Naive thymus-derived CD4-positive, alpha-beta T cell (primary cell): ENCODE results near the gene SLC39A10. TPM values are rescaled to one million over a fixed set of nuclear protein-coding genes. Genes with fewer than 3 reads are reported as not detected.
A peak's percentile ranks its signal among the peaks of the same experiment; 100 is the strongest.
"Not testable (repeated sequence)": the region's sequence is repeated elsewhere in the genome, so short reads cannot be mapped to it uniquely, and the experiment has no call there.

Experiments used
- ATAC-seq: fragments of 150-1000 bp; cut with Tn5 transposase; 2 replicates; pipeline ENCODE4 v1.10.0; 2021; ENCODE audit warnings: mild to moderate bottlenecking, moderate library complexity
- CTCF ChIA-PET: fragments of 350-600 bp; sonication (Branson Sonifier 250); formaldehyde crosslinking; loops from one replicate; lab custom pipeline; 2021; ENCODE audit warnings: antibody characterized with exemption; lab: Charles Lee
- POLR2A ChIA-PET: fragments of 350-600 bp; sonication (Branson Sonifier 250); formaldehyde crosslinking; loops from one replicate; lab custom pipeline; 2021; ENCODE audit warnings: antibody characterized with exemption, inconsistent platforms; lab: Charles Lee
- DNase-seq, 9 donors: peaks; one replicate each; pipeline versions ENCODE4 v3.0.0 to v3.0.0-alpha.2; 2020 to 2022; ENCODE audit warnings: mixed read lengths in 1 of 9
- H3K27ac ChIP-seq: one replicate; pipeline ENCODE4 v1.7.0; 2013; ENCODE audit warnings: mild to moderate bottlenecking, low read depth, low read length, moderate library complexity
- H3K27me3 ChIP-seq, 2 donors: one replicate each; pipeline ENCODE4 v1.7.0; 2013; ENCODE audit warnings: low read length in 2 of 2, mild to moderate bottlenecking in 2 of 2, moderate library complexity in 2 of 2; ENCODE audit not compliant: control insufficient read depth in 2 of 2, insufficient read depth in 2 of 2
- H3K36me3 ChIP-seq, 3 experiments: 1 replicate in 2 of 3; 2 replicates in 1 of 3; pipeline ENCODE4 v1.7.0; 2013; ENCODE audit warnings: low read length in 3 of 3, mild to moderate bottlenecking in 3 of 3, moderate library complexity in 1 of 3; ENCODE audit not compliant: insufficient read depth in 3 of 3, control insufficient read depth in 2 of 3
- H3K4me1 ChIP-seq, 2 donors: one replicate each; pipeline ENCODE4 v1.7.0; 2013; ENCODE audit warnings: low read length in 2 of 2, mild to moderate bottlenecking in 2 of 2, moderate library complexity in 1 of 2; ENCODE audit not compliant: control insufficient read depth in 2 of 2, insufficient read depth in 2 of 2
- H3K4me3 ChIP-seq: 2 replicates; pipeline ENCODE4 v1.7.0; 2013; ENCODE audit warnings: mild to moderate bottlenecking, low read length
- H3K9me3 ChIP-seq, 3 experiments: 1 replicate in 2 of 3; 2 replicates in 1 of 3; pipeline ENCODE4 v1.7.0; 2013; ENCODE audit warnings: low read length in 3 of 3; ENCODE audit not compliant: control insufficient read depth in 2 of 3
- H3K27ac Mint-ChIP-seq, 9 donors: one replicate each; pipeline ENCODE4 v1.8.0; 2020 to 2022; ENCODE audit warnings: mixed read lengths in 9 of 9, mild to moderate bottlenecking in 8 of 9, moderate library complexity in 5 of 9, inconsistent platforms in 2 of 9
- H3K27me3 Mint-ChIP-seq, 5 donors: one replicate each; pipeline ENCODE4 v1.8.0; 2021 to 2022; ENCODE audit warnings: mixed read lengths in 5 of 5, mild to moderate bottlenecking in 1 of 5
- H3K36me3 Mint-ChIP-seq, 5 donors: one replicate each; pipeline ENCODE4 v1.8.0; 2020 to 2022; ENCODE audit warnings: mixed read lengths in 5 of 5, mild to moderate bottlenecking in 3 of 5, inconsistent platforms in 1 of 5
- H3K4me1 Mint-ChIP-seq, 7 donors: one replicate each; pipeline ENCODE4 v1.8.0; 2020 to 2022; ENCODE audit warnings: mixed read lengths in 7 of 7, mild to moderate bottlenecking in 3 of 7, inconsistent platforms in 1 of 7
- H3K4me3 Mint-ChIP-seq, 10 donors: one replicate each; pipeline ENCODE4 v1.8.0; 2020 to 2022; ENCODE audit warnings: mild to moderate bottlenecking in 10 of 10, mixed read lengths in 10 of 10, moderate library complexity in 6 of 10, inconsistent platforms in 2 of 10
- H3K9me3 Mint-ChIP-seq, 11 donors: one replicate each; pipeline ENCODE4 v1.8.0; 2020 to 2022; ENCODE audit warnings: mixed read lengths in 11 of 11, mild to moderate bottlenecking in 4 of 11, inconsistent platforms in 1 of 11, moderate library complexity in 1 of 11
- intact Hi-C, 2 donors: fragments of 100-400 bp; cut with micrococcal nuclease; formaldehyde crosslinking; loops; one replicate each; pipeline ENCODE4 v1.15.1; 2023
- polyA plus RNA-seq, 2 donors: library from polyadenylated mRNA; unstranded; fragments of 300-500 nt; fragmentation: Illumina TruSeq; gene quantifications; one replicate each; pipeline ENCODE4 v1.2.3, GENCODE V29; 2021
- total RNA-seq, 6 experiments: library from RNA in 5 of 6; stranded (reverse) in 5 of 6; gene quantifications; 1 replicate in 5 of 6; 2 replicates in 1 of 6; pipeline ENCODE4 v1.2.3 and lab custom pipeline; 2021 to 2026

The SLC39A10 gene
- total and polyA plus RNA-seq, 7 experiments from 2014 or later = 6.6 to 92.9 (median 58.0) TPM

DNA sequence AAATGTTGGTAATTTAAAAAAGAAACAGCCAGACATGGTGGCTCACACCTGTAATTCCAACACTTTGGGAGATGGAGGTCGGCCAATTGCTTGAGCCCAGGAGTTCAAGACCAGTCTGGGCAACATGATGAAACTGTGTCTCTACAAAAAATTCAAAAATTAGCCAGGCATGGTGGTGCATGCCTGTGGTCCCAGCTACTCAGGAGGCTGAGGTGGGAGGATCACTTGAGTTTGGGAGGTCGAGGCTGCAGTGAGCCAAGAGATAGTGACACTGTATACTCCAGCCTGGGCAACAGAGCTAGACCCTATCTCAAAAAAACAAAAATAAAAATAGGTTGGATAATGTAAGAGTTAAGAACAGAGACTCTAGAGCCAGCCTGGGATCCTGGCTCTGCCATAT is 8.7 kb upstream of the SLC39A10 start:
- H3K9me3 Mint-ChIP-seq, ATAC-seq, H3K27me3 ChIP-seq, CTCF ChIA-PET, H3K4me3 ChIP-seq, H3K27ac ChIP-seq, H3K4me1 ChIP-seq, H3K27me3 Mint-ChIP-seq, H3K9me3 ChIP-seq, H3K36me3 ChIP-seq, DNase-seq: not testable (repeated sequence)
- Mint-ChIP-seq H3K4me1 (peaks cover 13 to 35% (median 20%) of the 10 kb centered on the region in 7 donors), H3K4me3 (peak overlapping the region in 6 of 10 donors; percentile 54 to 75 (median 64)), H3K36me3 (peaks cover 0 to 14% (median 0%) of the 10 kb centered on the region in 5 donors), H3K27ac (peak overlapping the region in 5 of 9 donors; percentile 16 to 90 (median 76))
- POLR2A ChIA-PET = interaction anchor here (1.3 kb wide), 2 partner anchors 8 to 12 kb away, joined by 3 to 4 read pairs; no protein-coding TSS in a partner anchor
- intact Hi-C loops = loop anchor here in 1 of 2 donors (2.0 kb wide), 1 partner anchor 16 kb away; no protein-coding TSS in a partner anchor

GRCh38 chr2:195648787-195649186 is 8.2 kb upstream of the SLC39A10 start:
- Histone ChIP-seq H3K27me3 (no peaks in the 10 kb centered on the region), H3K4me1 (no peaks in the 10 kb centered on the region), H3K9me3 (no peaks in the 10 kb centered on the region), H3K27ac (no peak overlapping the region), H3K4me3 (no peak overlapping the region), H3K36me3 (no peaks in the 10 kb centered on the region)
- ChIA-PET CTCF (no interaction called here), POLR2A (interaction anchor here (0.7 kb wide), 1 partner anchor 83 kb away, joined by 4 read pairs; no protein-coding TSS in a partner anchor)
- intact Hi-C loops = loop anchor here in 1 of 2 donors (2.0 kb wide), 1 partner anchor 16 kb away; no protein-coding TSS in a partner anchor
- DNase-seq (peak in 5 of 9 donors; percentile 8 to 38 (median 14)), ATAC-seq (peak; percentile 50)
- Mint-ChIP-seq H3K4me3 (peak overlapping the region; percentile 2 to 80 (median 58)), H3K36me3 (peaks cover 0 to 14% (median 0%) of the 10 kb centered on the region in 5 donors), H3K4me1 (peaks cover 13 to 35% (median 18%) of the 10 kb centered on the region in 7 donors), H3K27me3 (no peaks in the 10 kb centered on the region), H3K27ac (peak overlapping the region; percentile 4 to 90 (median 72)), H3K9me3 (peaks cover 0 to 8% (median 0%) of the 10 kb centered on the region in 11 donors)

GRCh38 chr2:195649629-195650190 is 7.3 kb upstream of the SLC39A10 start:
- Histone ChIP-seq H3K9me3 (no peaks in the 10 kb centered on the region), H3K4me3 (no peak overlapping the region), H3K4me1 (no peaks in the 10 kb centered on the region), H3K27ac (no peak overlapping the region), H3K36me3 (no peaks in the 10 kb centered on the region), H3K27me3 (no peaks in the 10 kb centered on the region)
- Mint-ChIP-seq H3K9me3 (peaks cover 0 to 8% (median 0%) of the 10 kb centered on the region in 11 donors), H3K27ac (peak overlapping the region in 5 of 9 donors; percentile 10 to 90 (median 53)), H3K27me3 (no peaks in the 10 kb centered on the region), H3K4me1 (peaks cover 13 to 35% (median 18%) of the 10 kb centered on the region in 7 donors), H3K36me3 (peaks cover 0 to 14% (median 0%) of the 10 kb centered on the region in 5 donors), H3K4me3 (peak overlapping the region in 4 of 10 donors; percentile 8 to 56 (median 27))
- ATAC-seq (no peak), DNase-seq (no peak)
- intact Hi-C loops = loop anchor here in 1 of 2 donors (2.0 kb wide), 1 partner anchor 17 kb away; no protein-coding TSS in a partner anchor
- CTCF ChIA-PET = no interaction called here
- POLR2A ChIA-PET = interaction anchor here (0.7 to 1.1 kb wide), 2 partner anchors 82 to 135 kb away, joined by 3 to 4 read pairs; no protein-coding TSS in a partner anchor

DNA sequence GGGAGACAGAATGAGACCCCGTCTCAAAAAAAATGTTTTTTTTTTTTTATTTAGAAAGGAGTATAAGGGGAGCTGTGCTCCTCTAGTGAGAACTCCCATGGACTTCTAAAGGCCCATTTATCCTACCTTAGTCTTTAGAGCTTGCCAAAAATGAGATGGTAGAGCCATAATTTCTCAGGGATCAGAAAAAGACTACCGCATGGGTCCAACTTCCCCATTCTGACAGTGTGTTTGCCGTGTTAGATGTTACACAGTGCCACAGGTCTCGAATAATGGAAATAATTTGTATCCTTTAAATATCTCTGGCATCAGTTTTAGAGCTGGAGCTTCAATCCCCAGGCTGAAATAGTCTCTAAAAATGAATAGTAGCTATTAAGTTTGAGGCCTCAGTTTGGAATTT is 6.0 kb upstream of the SLC39A10 start:
- no peak overlapping the region for H3K4me3 Mint-ChIP-seq
- POLR2A ChIA-PET = interaction anchor here (0.6 to 0.8 kb wide), 3 partner anchors 52 to 110 kb away, joined by 3 to 5 read pairs (median 3); no protein-coding TSS in a partner anchor
- no peaks in the 10 kb centered on the region for H3K27me3 ChIP-seq
- no peak overlapping the region for H3K27ac Mint-ChIP-seq
- CTCF ChIA-PET = interaction anchor here (0.8 kb wide), 1 partner anchor 14 kb away, joined by 3 read pairs; no protein-coding TSS in a partner anchor
- peaks cover 0 to 9% (median 0%) of the 10 kb centered on the region in 11 donors for H3K9me3 Mint-ChIP-seq
- intact Hi-C loops = no loop called here
- H3K27ac ChIP-seq = no peak overlapping the region
- peaks cover 0 to 15% (median 0%) of the 10 kb centered on the region in 5 donors for H3K36me3 Mint-ChIP-seq
- DNase-seq = no peak
- no peaks in the 10 kb centered on the region for H3K4me1 ChIP-seq
- peaks cover 13 to 33% (median 20%) of the 10 kb centered on the region in 7 donors for H3K4me1 Mint-ChIP-seq
- no peaks in the 10 kb centered on the region for H3K9me3 ChIP-seq
- no peaks in the 10 kb centered on the region for H3K36me3 ChIP-seq
- no peaks in the 10 kb centered on the region for H3K27me3 Mint-ChIP-seq
- ATAC-seq = no peak
- H3K4me3 ChIP-seq = no peak overlapping the region

- Histone ChIP-seq H3K36me3 (peaks cover 0 to 7% (median 0%) of the 10 kb centered on the region in 3 experiments), H3K4me3 (no peak overlapping the region), H3K27me3 (no peaks in the 10 kb centered on the region), H3K27ac (no peak overlapping the region), H3K4me1 (peaks cover 0 to 3% of the 10 kb centered on the region in 2 donors), H3K9me3 (no peaks in the 10 kb centered on the region)
- peaks cover under 1 to 20% (median 4%) of the 10 kb centered on the region in 5 donors for H3K36me3 Mint-ChIP-seq
- POLR2A ChIA-PET = interaction anchor here (0.7 kb wide), 1 partner anchor 70 kb away, joined by 5 read pairs; no protein-coding TSS in a partner anchor
- intact Hi-C loops = no loop called here
- peaks cover 0 to 6% (median 0%) of the 10 kb centered on the region in 5 donors for H3K27me3 Mint-ChIP-seq
- no peak overlapping the region for H3K4me3 Mint-ChIP-seq
- peaks cover 0 to 12% (median 0%) of the 10 kb centered on the region in 11 donors for H3K9me3 Mint-ChIP-seq
- ATAC-seq (no peak), DNase-seq (no peak)
- H3K4me1 Mint-ChIP-seq = peaks cover 11 to 32% (median 29%) of the 10 kb centered on the region in 7 donors
- H3K27ac Mint-ChIP-seq = no peak overlapping the region
- CTCF ChIA-PET = no interaction called here
Observed at GRCh38 chr2:195652911-195653310, 4.1 kb upstream of the SLC39A10 start.

DNA sequence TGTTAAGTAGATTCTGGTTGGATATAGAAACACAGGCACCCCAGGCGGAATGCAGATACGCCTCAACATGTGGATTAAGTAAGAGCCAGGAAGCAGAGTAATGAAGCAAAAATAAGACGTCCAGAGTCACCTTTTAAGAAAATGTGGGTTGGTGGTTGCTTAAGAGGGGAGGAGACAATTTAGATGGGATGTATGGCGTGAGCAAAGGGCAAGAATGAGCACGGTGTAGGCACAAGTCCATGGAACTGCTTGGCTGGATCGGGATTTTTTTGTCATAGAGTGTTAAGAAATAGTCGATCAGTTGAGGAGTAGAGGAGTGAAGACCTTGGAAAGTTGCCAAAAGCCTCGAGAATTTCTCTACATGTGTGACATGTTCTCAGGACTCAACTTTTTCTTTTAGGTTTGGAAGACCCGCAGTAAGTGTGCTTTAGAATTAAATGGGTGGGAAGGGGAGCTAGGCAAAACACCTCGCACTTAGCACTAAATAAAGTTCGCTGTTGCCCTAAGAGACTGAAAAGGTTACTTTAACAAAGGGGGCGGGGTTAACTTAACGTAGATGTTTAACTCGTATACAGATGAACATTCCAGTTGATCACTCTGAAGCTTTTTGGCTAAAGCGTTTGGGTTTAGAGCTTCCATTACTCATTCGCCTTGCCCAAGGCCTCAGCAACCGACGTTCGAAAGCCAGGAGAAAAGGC is 716 bp upstream of the SLC39A10 start:
- peak overlapping the region; percentile 81 for H3K4me3 ChIP-seq
- H3K36me3 ChIP-seq = peaks cover 0 to 7% (median 0%) of the 10 kb centered on the region in 3 experiments
- CTCF ChIA-PET = interaction anchor here (0.9 to 2.4 kb wide), 8 partner anchors 29 to 282 kb away, joined by 3 to 21 read pairs (median 4); no protein-coding TSS in a partner anchor
- peak overlapping the region; percentile 99 for H3K27ac ChIP-seq
- H3K36me3 Mint-ChIP-seq = peaks cover 4 to 35% (median 12%) of the 10 kb centered on the region in 5 donors
- peak overlapping the region; percentile 95 to 100 (median 99) for H3K4me3 Mint-ChIP-seq
- H3K9me3 ChIP-seq = no peaks in the 10 kb centered on the region
- H3K27ac Mint-ChIP-seq = peak overlapping the region; percentile 98 to 100 (median 100)
- peaks cover 7 to 28% (median 24%) of the 10 kb centered on the region in 7 donors for H3K4me1 Mint-ChIP-seq
- H3K27me3 Mint-ChIP-seq = peaks cover 0 to 9% (median 0%) of the 10 kb centered on the region in 5 donors
- POLR2A ChIA-PET = interaction anchor here (0.6 to 5.7 kb wide), 44 partner anchors 8 to 1576 kb away, joined by 3 to 196 read pairs (median 4); no protein-coding TSS in a partner anchor
- intact Hi-C loops = loop anchor here (2.0 to 5.0 kb wide), 7 partner anchors 506 to 1861 kb away; partner anchors contain the start of genes MOB4 (in 1 of the 2) and STK17B (in 1 of the 2)
- H3K27me3 ChIP-seq = no peaks in the 10 kb centered on the region
- peaks cover 0 to 11% (median 0%) of the 10 kb centered on the region in 11 donors for H3K9me3 Mint-ChIP-seq
- ATAC-seq (no peak), DNase-seq (peak in 1 of 9 donors; percentile 19)
- peaks cover 0 to 24% of the 10 kb centered on the region in 2 donors for H3K4me1 ChIP-seq
